Neuronal stem cell (in vitro differentiated cells): Measurements from ENCODE around the gene NTRK3.

Experiments used
- DNase-seq: peaks from one replicate; pipeline ENCODE4 v3.0.0-alpha.2; 2013; ENCODE audit warnings: low spot score
- H2AFZ ChIP-seq: one replicate; pipeline ENCODE4 v1.6.1; 2013; ENCODE audit warnings: mild to moderate bottlenecking, low read length, inconsistent platforms
- H2AK5ac ChIP-seq: 2 replicates; pipeline ENCODE4 v1.6.1; 2013; ENCODE audit warnings: low read depth, mild to moderate bottlenecking, inconsistent platforms, low read length, moderate library complexity, mixed read lengths
- H2BK120ac ChIP-seq: 2 replicates; pipeline ENCODE4 v1.6.1; 2013; ENCODE audit warnings: low read depth, mild to moderate bottlenecking, inconsistent platforms, low read length, moderate library complexity, mixed read lengths
- H2BK12ac ChIP-seq: one replicate; pipeline ENCODE4 v1.6.1; 2013; ENCODE audit warnings: low read length, inconsistent platforms
- H2BK15ac ChIP-seq: 2 replicates; pipeline ENCODE4 v1.6.1; 2013; ENCODE audit warnings: mild to moderate bottlenecking, low read length, inconsistent platforms, mixed read lengths
- H2BK5ac ChIP-seq: one replicate; pipeline ENCODE4 v1.6.1; 2013; ENCODE audit warnings: inconsistent platforms, mild to moderate bottlenecking, low read length, moderate library complexity
- H3K14ac ChIP-seq: one replicate; pipeline ENCODE4 v1.6.1; 2013; ENCODE audit warnings: low read length, inconsistent platforms
- H3K18ac ChIP-seq: 2 replicates; pipeline ENCODE4 v1.6.1; 2013; ENCODE audit warnings: low read length, inconsistent platforms
- H3K23ac ChIP-seq: 2 replicates; pipeline ENCODE4 v1.6.1; 2013; ENCODE audit warnings: low read depth, mild to moderate bottlenecking, mixed read lengths, low read length, inconsistent platforms; ENCODE audit not compliant: poor library complexity
- H3K27ac ChIP-seq: replicated peaks from 3 replicates; pipeline ENCODE4 v1.5.1; 2013; ENCODE audit warnings: low read length, inconsistent platforms
- H3K27me3 ChIP-seq, 3 experiments: 2 replicates each; pipeline ENCODE4 v1.6.1; 2013; ENCODE audit warnings: low read length in 3 of 3, mild to moderate bottlenecking in 2 of 3, inconsistent platforms in 1 of 3, low read depth in 1 of 3, mixed read lengths in 1 of 3, moderate library complexity in 1 of 3; ENCODE audit not compliant: control insufficient read depth in 3 of 3, insufficient read depth in 3 of 3
- H3K36me3 ChIP-seq, 2 donors: replicated peaks in 1 of 2; 2 replicates each; pipeline ENCODE4 v1.6.1; 2013; ENCODE audit warnings: low read length in 2 of 2; ENCODE audit not compliant: control insufficient read depth in 2 of 2, insufficient read depth in 2 of 2
- H3K4ac ChIP-seq: 2 replicates; pipeline ENCODE4 v1.6.1; 2013; ENCODE audit warnings: inconsistent platforms, mild to moderate bottlenecking, low read length, moderate library complexity
- H3K4me1 ChIP-seq, 2 donors: 1 replicate in 1 of 2; 2 replicates in 1 of 2; pipeline ENCODE4 v1.6.1; 2013; ENCODE audit warnings: low read length in 2 of 2, low read depth in 1 of 2; ENCODE audit not compliant: control insufficient read depth in 2 of 2, insufficient read depth in 1 of 2
- H3K4me2 ChIP-seq: one replicate; pipeline ENCODE4 v1.6.1; 2013; ENCODE audit warnings: mild to moderate bottlenecking, low read length, inconsistent platforms; ENCODE audit not compliant: insufficient read depth, poor library complexity, severe bottlenecking
- H3K4me3 ChIP-seq, 2 donors: 2 replicates each; pipeline ENCODE4 v1.5.1; 2013; ENCODE audit warnings: low read length in 2 of 2, mild to moderate bottlenecking in 2 of 2, inconsistent platforms in 1 of 2, moderate library complexity in 1 of 2
- H3K79me1 ChIP-seq: one replicate; pipeline ENCODE4 v1.6.1; 2013; ENCODE audit warnings: low read depth, mild to moderate bottlenecking, inconsistent platforms, low read length, moderate library complexity
- H3K9ac ChIP-seq: one replicate; pipeline ENCODE4 v1.6.1; 2013; ENCODE audit warnings: mild to moderate bottlenecking, low read depth, low read length, inconsistent platforms; ENCODE audit not compliant: poor library complexity
- H3K9me3 ChIP-seq, 2 donors: replicated peaks in 1 of 2; 2 replicates each; pipeline versions ENCODE3 to v1.6.1; 2013; ENCODE audit warnings: low read length in 2 of 2, mild to moderate bottlenecking in 2 of 2, inconsistent platforms in 1 of 2, low read depth in 1 of 2, mixed read lengths in 1 of 2, moderate library complexity in 1 of 2; ENCODE audit not compliant: control insufficient read depth in 2 of 2, insufficient read depth in 1 of 2
- H4K8ac ChIP-seq: one replicate; pipeline ENCODE4 v1.6.1; 2013; ENCODE audit warnings: low read depth, mild to moderate bottlenecking, inconsistent platforms, low read length, moderate library complexity
- H4K91ac ChIP-seq: one replicate; pipeline ENCODE4 v1.6.1; 2013; ENCODE audit warnings: low read length, low read depth, mild to moderate bottlenecking, inconsistent platforms; ENCODE audit not compliant: poor library complexity
- WGBS, 2 donors: extraction: QIAGEN DNeasy Blood & Tissue Kit; methylation state at CpG; one replicate each; pipeline ENCODE4 v1.1.7; 2013; ENCODE audit warnings: missing lambda C conversion rate in 2 of 2, mixed read lengths in 1 of 2; ENCODE audit not compliant: insufficient read length in 2 of 2, insufficient replicate concordance in 1 of 2; ENCODE audit errors: extremely low coverage in 2 of 2; 5-methylcytosine and 5-hydroxymethylcytosine counted together

NTRK3 gene

DNA sequence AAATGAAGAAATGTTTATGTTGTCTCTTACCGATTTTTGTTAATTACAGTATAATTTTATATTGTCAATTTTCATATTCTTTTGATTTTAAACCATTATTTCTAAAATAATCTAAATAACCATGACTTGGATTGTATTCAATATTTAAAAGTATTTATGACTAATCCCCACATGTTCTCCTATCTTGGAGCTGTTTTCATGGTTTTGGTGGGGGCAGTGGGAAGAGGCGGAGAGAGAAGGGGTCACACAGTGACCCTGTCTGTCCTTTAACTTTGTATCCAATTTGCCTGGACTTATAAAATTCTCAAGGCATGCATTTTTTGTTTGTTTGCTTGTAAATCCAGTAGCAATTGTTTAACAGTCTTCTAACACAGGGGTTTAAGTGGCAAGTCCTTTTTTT is 407.4 kb downstream of the NTRK3 start:
- Histone ChIP-seq H2BK15ac (no peak overlapping the region), H3K14ac (no peak overlapping the region), H2AFZ (no peak overlapping the region), H3K18ac (no peak overlapping the region), H3K27me3 (no peaks in the 10 kb centered on the region), H4K91ac (no peak overlapping the region), H3K9me3 (no peaks in the 10 kb centered on the region), H3K36me3 (no peaks in the 10 kb centered on the region), H2AK5ac (no peak overlapping the region), H3K23ac (no peak overlapping the region), H2BK5ac (no peak overlapping the region), H2BK12ac (no peak overlapping the region), H3K27ac (no peak overlapping the region), H3K4me1 (no peaks in the 10 kb centered on the region), H3K4me3 (no peak overlapping the region), H2BK120ac (no peak overlapping the region), H3K4ac (no peak overlapping the region), H3K79me1 (no peaks in the 10 kb centered on the region), H3K4me2 (no peak overlapping the region), H4K8ac (no peak overlapping the region), H3K9ac (no peak overlapping the region)
- WGBS, 2 donors: no CpG with 5 or more reads among the region's 2 CpGs
- DNase-seq: no peak

DNA sequence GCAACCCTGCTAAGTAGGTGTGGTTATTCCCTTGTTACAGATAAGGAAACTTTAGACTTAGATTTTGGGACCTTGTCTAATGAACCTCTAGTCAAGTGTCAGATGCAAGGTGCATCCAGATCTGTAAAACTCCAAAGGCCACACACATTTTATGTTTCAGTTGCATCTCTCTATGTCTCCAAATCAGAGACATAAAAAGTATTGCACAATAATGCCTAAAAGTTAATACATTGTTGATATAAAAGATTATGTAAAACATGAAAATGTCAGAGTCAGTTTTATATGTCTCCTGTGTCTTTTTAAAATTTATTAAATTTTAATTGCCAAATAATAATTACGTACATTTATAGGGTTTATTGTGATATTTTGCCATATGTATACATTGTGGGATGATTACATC is 408.5 kb downstream of the NTRK3 start:
- Histone ChIP-seq H3K4me1 (no peaks in the 10 kb centered on the region), H2BK12ac (no peak overlapping the region), H2AK5ac (no peak overlapping the region), H3K14ac (no peak overlapping the region), H4K91ac (no peak overlapping the region), H2BK120ac (no peak overlapping the region), H2BK5ac (no peak overlapping the region), H3K4ac (no peak overlapping the region), H3K36me3 (no peaks in the 10 kb centered on the region), H2AFZ (no peak overlapping the region), H3K9me3 (no peaks in the 10 kb centered on the region), H3K18ac (no peak overlapping the region), H4K8ac (no peak overlapping the region), H3K23ac (no peak overlapping the region), H3K9ac (no peak overlapping the region), H3K4me3 (no peak overlapping the region), H2BK15ac (no peak overlapping the region), H3K4me2 (no peak overlapping the region), H3K27me3 (no peaks in the 10 kb centered on the region), H3K79me1 (no peaks in the 10 kb centered on the region), H3K27ac (no peak overlapping the region)
- no peak for DNase-seq
- no CpG with 5 or more reads among the region's 1 CpG for WGBS, 2 donors

DNA sequence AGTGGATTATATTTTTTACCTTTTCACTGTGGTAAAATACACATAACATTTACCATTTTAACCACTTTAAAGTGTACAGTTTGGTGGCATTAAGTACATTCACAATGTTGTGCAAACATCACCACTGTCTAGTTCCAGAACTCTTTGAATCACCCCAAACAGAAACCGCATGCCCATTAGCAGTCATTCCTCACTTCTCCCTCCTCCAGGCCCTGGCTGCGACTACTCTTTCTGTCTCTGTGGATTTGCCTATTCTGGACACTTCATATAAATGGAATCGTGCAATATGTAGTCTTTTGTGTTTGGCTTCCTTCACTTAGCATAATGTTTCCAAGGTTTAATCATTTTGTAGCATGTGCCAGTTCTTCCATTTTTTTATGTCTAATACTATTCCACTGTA is 409.8 kb downstream of the NTRK3 start:
- no peaks in the 10 kb centered on the region for H3K27me3 ChIP-seq
- no peaks in the 10 kb centered on the region for H3K79me1 ChIP-seq
- no peak overlapping the region for H2BK120ac ChIP-seq

GRCh38 chr15:87843312-87843711 is 413.2 kb downstream of the NTRK3 start:
- H3K27me3 ChIP-seq: no peaks in the 10 kb centered on the region
- no peak overlapping the region for H4K91ac ChIP-seq
- no peak overlapping the region for H2BK12ac ChIP-seq
- no peaks in the 10 kb centered on the region for H3K4me1 ChIP-seq
- H3K14ac ChIP-seq: no peak overlapping the region
- H2AK5ac ChIP-seq: no peak overlapping the region
- H3K27ac ChIP-seq: no peak overlapping the region
- H3K4me2 ChIP-seq: no peak overlapping the region
- H2BK5ac ChIP-seq: no peak overlapping the region
- no peaks in the 10 kb centered on the region for H3K79me1 ChIP-seq
- no peaks in the 10 kb centered on the region for H3K36me3 ChIP-seq
- no peak overlapping the region for H3K9ac ChIP-seq
- no peak overlapping the region for H3K4ac ChIP-seq
- no peak overlapping the region for H2AFZ ChIP-seq
- peaks cover 0 to 2% of the 10 kb centered on the region in 2 donors for H3K9me3 ChIP-seq
- H2BK15ac ChIP-seq: no peak overlapping the region
- no peak overlapping the region for H3K4me3 ChIP-seq
- H4K8ac ChIP-seq: no peak overlapping the region
- H3K18ac ChIP-seq: no peak overlapping the region
- no CpG with 5 or more reads among the region's 3 CpGs for WGBS, 2 donors
- no peak overlapping the region for H2BK120ac ChIP-seq
- no peak for DNase-seq
- no peak overlapping the region for H3K23ac ChIP-seq

More for the DNA sequence above, 409.8 kb downstream of the NTRK3 start:
- H4K91ac ChIP-seq: no peak overlapping the region
- no peak for DNase-seq
- H2BK5ac ChIP-seq: no peak overlapping the region
- no peak overlapping the region for H2AFZ ChIP-seq
- no peaks in the 10 kb centered on the region for H3K4me1 ChIP-seq
- H3K14ac ChIP-seq: no peak overlapping the region
- no peaks in the 10 kb centered on the region for H3K9me3 ChIP-seq
- H3K4ac ChIP-seq: no peak overlapping the region
- H3K4me3 ChIP-seq: no peak overlapping the region
- H4K8ac ChIP-seq: no peak overlapping the region
- H3K18ac ChIP-seq: no peak overlapping the region
- no CpG with 5 or more reads among the region's 3 CpGs for WGBS, 2 donors
- no peak overlapping the region for H3K9ac ChIP-seq
- H3K23ac ChIP-seq: no peak overlapping the region
- no peak overlapping the region for H2BK12ac ChIP-seq
- no peak overlapping the region for H2AK5ac ChIP-seq
- H2BK15ac ChIP-seq: no peak overlapping the region
- no peak overlapping the region for H3K4me2 ChIP-seq
- no peaks in the 10 kb centered on the region for H3K36me3 ChIP-seq
- no peak overlapping the region for H3K27ac ChIP-seq
